ENCODE data around the gene CWH43.

The CWH43 gene

GRCh38 chr4:48989461-48990203, 3.6 kb downstream of the CWH43 start:
- no peak overlapping the region for H3K4me3 ChIP-seq (ENCODE audit: control insufficient read depth in 1 of 7, extremely low read depth in 1 of 7, insufficient read depth in 4 of 7, low read depth in 2 of 7, low read length in 6 of 7)
- CTCF ChIA-PET = no interaction called here
- no peak for DNase-seq
- WGBS (ENCODE audit: insufficient coverage) = 77% methylated on average over 2 of the region's 5 CpGs
- H3K27me3 ChIP-seq (replicated peaks in 2 of 5; ENCODE audit: control insufficient read depth in 4 of 5, insufficient read depth in 5 of 5, low read length in 4 of 5) = peaks cover 11 to 40% (median 18%) of the 10 kb centered on the region in 5 experiments
- H3K9me3 ChIP-seq (ENCODE audit: control extremely low read depth in 1 of 5, control insufficient read depth in 4 of 5, insufficient read depth in 2 of 5, low read depth in 1 of 5, low read length in 4 of 5) = no peaks in the 10 kb centered on the region
- peaks cover 0 to 11% (median 7%) of the 10 kb centered on the region in 4 experiments for H3K4me1 ChIP-seq (ENCODE audit: control extremely low read depth in 1 of 4, control insufficient read depth in 4 of 4, insufficient read depth in 4 of 4, low read length in 3 of 4)
- POLR2A ChIA-PET = no interaction called here
- no peaks in the 10 kb centered on the region for H3K36me3 ChIP-seq (ENCODE audit: control insufficient read depth in 4 of 4, insufficient read depth in 4 of 4, low read length in 3 of 4)
- H3K27ac ChIP-seq (ENCODE audit: insufficient read depth in 1 of 2, low read depth in 1 of 2, low read length in 2 of 2, poor library complexity in 1 of 2, severe bottlenecking in 2 of 2) = no peak overlapping the region

- peaks cover 9 to 26% (median 16%) of the 10 kb centered on the region in 5 experiments for H3K27me3 ChIP-seq (replicated peaks in 2 of 5; ENCODE audit: control insufficient read depth in 4 of 5, insufficient read depth in 5 of 5, low read length in 4 of 5)
- peaks cover 0 to 2% (median 0%) of the 10 kb centered on the region in 4 experiments for H3K4me1 ChIP-seq (ENCODE audit: control extremely low read depth in 1 of 4, control insufficient read depth in 4 of 4, insufficient read depth in 4 of 4, low read length in 3 of 4)
- DNase-seq = no peak
- H3K27ac ChIP-seq (ENCODE audit: insufficient read depth in 1 of 2, low read depth in 1 of 2, low read length in 2 of 2, poor library complexity in 1 of 2, severe bottlenecking in 2 of 2) = no peak overlapping the region
- CTCF ChIA-PET = no interaction called here
- POLR2A ChIA-PET = no interaction called here
- no peaks in the 10 kb centered on the region for H3K36me3 ChIP-seq (ENCODE audit: control insufficient read depth in 4 of 4, insufficient read depth in 4 of 4, low read length in 3 of 4)
- H3K4me3 ChIP-seq (ENCODE audit: control insufficient read depth in 1 of 7, extremely low read depth in 1 of 7, insufficient read depth in 4 of 7, low read depth in 2 of 7, low read length in 6 of 7) = no peak overlapping the region
- WGBS (ENCODE audit: insufficient coverage) = 100% methylated on average over 2 of the region's 3 CpGs
- no peaks in the 10 kb centered on the region for H3K9me3 ChIP-seq (ENCODE audit: control extremely low read depth in 1 of 5, control insufficient read depth in 4 of 5, insufficient read depth in 2 of 5, low read depth in 1 of 5, low read length in 4 of 5)
Observed at GRCh38 chr4:48991357-48991756, 5.3 kb downstream of the CWH43 start.

GRCh38 chr4:48997962-48998361, 11.9 kb downstream of the CWH43 start:
- ChIA-PET CTCF (no interaction called here), POLR2A (no interaction called here)
- Histone ChIP-seq H3K4me3 (ENCODE audit: control insufficient read depth in 1 of 7, extremely low read depth in 1 of 7, insufficient read depth in 4 of 7, low read depth in 2 of 7, low read length in 6 of 7) (no peak overlapping the region), H3K27me3 (replicated peaks in 2 of 5; ENCODE audit: control insufficient read depth in 4 of 5, insufficient read depth in 5 of 5, low read length in 4 of 5) (peaks cover 0 to 4% (median 0%) of the 10 kb centered on the region in 5 experiments), H3K4me1 (ENCODE audit: control extremely low read depth in 1 of 4, control insufficient read depth in 4 of 4, insufficient read depth in 4 of 4, low read length in 3 of 4) (peaks cover 0 to 10% (median 8%) of the 10 kb centered on the region in 4 experiments), H3K9me3 (ENCODE audit: control extremely low read depth in 1 of 5, control insufficient read depth in 4 of 5, insufficient read depth in 2 of 5, low read depth in 1 of 5, low read length in 4 of 5) (no peaks in the 10 kb centered on the region), H3K36me3 (ENCODE audit: control insufficient read depth in 4 of 4, insufficient read depth in 4 of 4, low read length in 3 of 4) (no peaks in the 10 kb centered on the region), H3K27ac (ENCODE audit: insufficient read depth in 1 of 2, low read depth in 1 of 2, low read length in 2 of 2, poor library complexity in 1 of 2, severe bottlenecking in 2 of 2) (no peak overlapping the region)
- no peak for DNase-seq
- 100% methylated on average over 1 of the region's 3 CpGs for WGBS (ENCODE audit: insufficient coverage)

- Histone ChIP-seq H3K9me3 (ENCODE audit: control extremely low read depth in 1 of 5, control insufficient read depth in 4 of 5, insufficient read depth in 2 of 5, low read depth in 1 of 5, low read length in 4 of 5) (no peaks in the 10 kb centered on the region), H3K4me1 (ENCODE audit: control extremely low read depth in 1 of 4, control insufficient read depth in 4 of 4, insufficient read depth in 4 of 4, low read length in 3 of 4) (peaks cover 0 to 13% (median 9%) of the 10 kb centered on the region in 4 experiments), H3K4me3 (ENCODE audit: control insufficient read depth in 1 of 7, extremely low read depth in 1 of 7, insufficient read depth in 4 of 7, low read depth in 2 of 7, low read length in 6 of 7) (no peak overlapping the region), H3K27ac (ENCODE audit: insufficient read depth in 1 of 2, low read depth in 1 of 2, low read length in 2 of 2, poor library complexity in 1 of 2, severe bottlenecking in 2 of 2) (no peak overlapping the region), H3K27me3 (replicated peaks in 2 of 5; ENCODE audit: control insufficient read depth in 4 of 5, insufficient read depth in 5 of 5, low read length in 4 of 5) (peaks cover 0 to 4% (median 0%) of the 10 kb centered on the region in 5 experiments), H3K36me3 (ENCODE audit: control insufficient read depth in 4 of 4, insufficient read depth in 4 of 4, low read length in 3 of 4) (no peaks in the 10 kb centered on the region)
- no peak for DNase-seq
- CTCF ChIA-PET = no interaction called here
- WGBS (ENCODE audit: insufficient coverage) = 100% methylated on average over 1 of the region's 6 CpGs
- POLR2A ChIA-PET = no interaction called here
Observed at GRCh38 chr4:48998440-48998839, 12.4 kb downstream of the CWH43 start.

- no peaks in the 10 kb centered on the region for H3K27me3 ChIP-seq (replicated peaks in 2 of 5; ENCODE audit: control insufficient read depth in 4 of 5, insufficient read depth in 5 of 5, low read length in 4 of 5)
- no peak overlapping the region for H3K4me3 ChIP-seq (ENCODE audit: control insufficient read depth in 1 of 7, extremely low read depth in 1 of 7, insufficient read depth in 4 of 7, low read depth in 2 of 7, low read length in 6 of 7)
- ChIA-PET CTCF (no interaction called here), POLR2A (no interaction called here)
- DNase-seq = no peak
- H3K9me3 ChIP-seq (ENCODE audit: control extremely low read depth in 1 of 5, control insufficient read depth in 4 of 5, insufficient read depth in 2 of 5, low read depth in 1 of 5, low read length in 4 of 5) = no peaks in the 10 kb centered on the region
- H3K27ac ChIP-seq (ENCODE audit: insufficient read depth in 1 of 2, low read depth in 1 of 2, low read length in 2 of 2, poor library complexity in 1 of 2, severe bottlenecking in 2 of 2) = no peak overlapping the region
- no peaks in the 10 kb centered on the region for H3K36me3 ChIP-seq (ENCODE audit: control insufficient read depth in 4 of 4, insufficient read depth in 4 of 4, low read length in 3 of 4)
- peaks cover 0 to 13% (median 9%) of the 10 kb centered on the region in 4 experiments for H3K4me1 ChIP-seq (ENCODE audit: control extremely low read depth in 1 of 4, control insufficient read depth in 4 of 4, insufficient read depth in 4 of 4, low read length in 3 of 4)
Observed at GRCh38 chr4:49000806-49001205, 14.7 kb downstream of the CWH43 start.

GRCh38 chr4:49002931-49003330, 16.9 kb downstream of the CWH43 start:
- no peak for DNase-seq
- ChIA-PET POLR2A (no interaction called here), CTCF (interaction anchor here (0.6 kb wide), 1 partner anchor 9 kb away, joined by 3 read pairs; no protein-coding TSS in a partner anchor)
- Histone ChIP-seq H3K36me3 (ENCODE audit: control insufficient read depth in 4 of 4, insufficient read depth in 4 of 4, low read length in 3 of 4) (no peaks in the 10 kb centered on the region), H3K27me3 (replicated peaks in 2 of 5; ENCODE audit: control insufficient read depth in 4 of 5, insufficient read depth in 5 of 5, low read length in 4 of 5) (no peaks in the 10 kb centered on the region), H3K4me3 (ENCODE audit: control insufficient read depth in 1 of 7, extremely low read depth in 1 of 7, insufficient read depth in 4 of 7, low read depth in 2 of 7, low read length in 6 of 7) (no peak overlapping the region), H3K27ac (ENCODE audit: insufficient read depth in 1 of 2, low read depth in 1 of 2, low read length in 2 of 2, poor library complexity in 1 of 2, severe bottlenecking in 2 of 2) (no peak overlapping the region), H3K4me1 (ENCODE audit: control extremely low read depth in 1 of 4, control insufficient read depth in 4 of 4, insufficient read depth in 4 of 4, low read length in 3 of 4) (peaks cover 0 to 13% (median 9%) of the 10 kb centered on the region in 4 experiments), H3K9me3 (ENCODE audit: control extremely low read depth in 1 of 5, control insufficient read depth in 4 of 5, insufficient read depth in 2 of 5, low read depth in 1 of 5, low read length in 4 of 5) (no peaks in the 10 kb centered on the region)

- no peaks in the 10 kb centered on the region for H3K36me3 ChIP-seq (ENCODE audit: control insufficient read depth in 4 of 4, insufficient read depth in 4 of 4, low read length in 3 of 4)
- WGBS (ENCODE audit: insufficient coverage) = no CpG with 5 or more reads among the region's 2 CpGs
- H3K4me3 ChIP-seq (ENCODE audit: control insufficient read depth in 1 of 7, extremely low read depth in 1 of 7, insufficient read depth in 4 of 7, low read depth in 2 of 7, low read length in 6 of 7) = no peak overlapping the region
- no peaks in the 10 kb centered on the region for H3K4me1 ChIP-seq (ENCODE audit: control extremely low read depth in 1 of 4, control insufficient read depth in 4 of 4, insufficient read depth in 4 of 4, low read length in 3 of 4)
- no peak for DNase-seq
- ChIA-PET CTCF (no interaction called here), POLR2A (no interaction called here)
- H3K27ac ChIP-seq (ENCODE audit: insufficient read depth in 1 of 2, low read depth in 1 of 2, low read length in 2 of 2, poor library complexity in 1 of 2, severe bottlenecking in 2 of 2) = no peak overlapping the region
- H3K9me3 ChIP-seq (ENCODE audit: control extremely low read depth in 1 of 5, control insufficient read depth in 4 of 5, insufficient read depth in 2 of 5, low read depth in 1 of 5, low read length in 4 of 5) = peaks cover 0 to 5% (median 2%) of the 10 kb centered on the region in 5 experiments
- H3K27me3 ChIP-seq (replicated peaks in 2 of 5; ENCODE audit: control insufficient read depth in 4 of 5, insufficient read depth in 5 of 5, low read length in 4 of 5) = no peaks in the 10 kb centered on the region
Observed at GRCh38 chr4:49018718-49019295, 32.7 kb downstream of the CWH43 start.
